GM12801 (cell line): ENCODE results near the gene POU6F1.

Experiments used
- TF ChIP-seq, protein P1 (sequence below): IDR thresholded peaks from one replicate; pipeline ENCODE4 v1.5.1; 2011; ENCODE audit warnings: control low read depth; ENCODE audit not compliant: insufficient read length; ENCODE audit errors: extremely low read depth

POU6F1 gene

DNA sequence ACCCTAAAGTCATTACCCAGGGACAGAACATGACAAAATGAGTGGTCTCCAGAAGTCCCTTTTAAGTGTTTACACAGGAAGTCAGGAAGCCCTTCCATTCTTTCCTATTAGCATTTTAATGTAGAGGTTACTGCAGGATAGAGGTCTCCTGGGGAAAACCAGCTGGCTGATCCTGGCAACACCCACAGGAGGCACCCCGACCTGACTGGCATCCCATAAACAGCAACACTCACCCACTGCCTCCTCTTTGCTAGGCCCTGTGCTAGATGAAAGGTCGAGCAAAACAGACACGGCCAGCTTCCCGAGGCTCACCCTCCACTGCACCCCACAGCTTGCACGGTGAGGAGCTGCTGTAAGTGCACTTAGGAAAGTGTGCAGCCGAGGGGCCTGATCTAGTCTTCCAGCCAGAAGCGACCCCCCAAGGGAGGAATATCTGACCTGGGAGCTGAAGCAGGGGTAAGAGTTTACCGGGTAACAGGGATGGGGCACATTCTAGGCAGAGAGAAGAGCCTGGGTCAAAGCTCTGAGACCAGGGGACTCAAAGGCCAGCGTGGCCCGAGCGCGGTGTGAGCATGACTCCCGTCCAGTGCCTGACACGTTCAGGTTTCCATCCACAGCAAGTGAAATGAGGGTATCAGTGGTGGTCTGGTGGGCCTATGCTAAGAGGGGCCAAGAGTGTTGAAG, 29.8 kb upstream of the POU6F1 start:
- TF ChIP-seq, protein P1, sequence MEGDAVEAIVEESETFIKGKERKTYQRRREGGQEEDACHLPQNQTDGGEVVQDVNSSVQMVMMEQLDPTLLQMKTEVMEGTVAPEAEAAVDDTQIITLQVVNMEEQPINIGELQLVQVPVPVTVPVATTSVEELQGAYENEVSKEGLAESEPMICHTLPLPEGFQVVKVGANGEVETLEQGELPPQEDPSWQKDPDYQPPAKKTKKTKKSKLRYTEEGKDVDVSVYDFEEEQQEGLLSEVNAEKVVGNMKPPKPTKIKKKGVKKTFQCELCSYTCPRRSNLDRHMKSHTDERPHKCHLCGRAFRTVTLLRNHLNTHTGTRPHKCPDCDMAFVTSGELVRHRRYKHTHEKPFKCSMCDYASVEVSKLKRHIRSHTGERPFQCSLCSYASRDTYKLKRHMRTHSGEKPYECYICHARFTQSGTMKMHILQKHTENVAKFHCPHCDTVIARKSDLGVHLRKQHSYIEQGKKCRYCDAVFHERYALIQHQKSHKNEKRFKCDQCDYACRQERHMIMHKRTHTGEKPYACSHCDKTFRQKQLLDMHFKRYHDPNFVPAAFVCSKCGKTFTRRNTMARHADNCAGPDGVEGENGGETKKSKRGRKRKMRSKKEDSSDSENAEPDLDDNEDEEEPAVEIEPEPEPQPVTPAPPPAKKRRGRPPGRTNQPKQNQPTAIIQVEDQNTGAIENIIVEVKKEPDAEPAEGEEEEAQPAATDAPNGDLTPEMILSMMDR = no peak

GRCh38 chr12:51246254-51246853, 28.5 kb upstream of the POU6F1 start:
- TF ChIP-seq, protein P1 = no peak

- TF ChIP-seq, protein P1 = no peak
Observed at GRCh38 chr12:51245476-51246253, 27.8 kb upstream of the POU6F1 start.

DNA sequence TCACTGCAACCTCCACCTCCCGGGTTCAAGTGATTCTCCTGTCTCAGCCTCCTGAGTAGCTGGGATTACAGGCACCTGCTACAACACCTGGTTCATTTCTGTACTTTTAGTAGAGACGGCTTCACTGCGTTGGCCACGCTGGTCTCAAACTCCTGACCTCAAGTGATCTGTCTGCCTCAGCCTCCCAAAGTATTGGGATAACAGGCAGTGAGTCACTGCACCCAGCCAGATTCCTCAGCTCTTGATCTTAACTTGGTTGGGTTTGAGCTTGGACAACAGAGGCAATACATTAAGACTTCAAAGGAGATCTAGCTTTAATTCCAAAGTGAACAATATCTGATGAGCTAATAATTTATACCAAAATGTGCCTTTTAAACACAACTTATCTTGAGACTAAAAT, 26.4 kb upstream of the POU6F1 start:
- TF ChIP-seq, protein P1 = no peak

- TF ChIP-seq, protein P1 = no peak
Observed at GRCh38 chr12:51242876-51243275, 25.0 kb upstream of the POU6F1 start.

DNA sequence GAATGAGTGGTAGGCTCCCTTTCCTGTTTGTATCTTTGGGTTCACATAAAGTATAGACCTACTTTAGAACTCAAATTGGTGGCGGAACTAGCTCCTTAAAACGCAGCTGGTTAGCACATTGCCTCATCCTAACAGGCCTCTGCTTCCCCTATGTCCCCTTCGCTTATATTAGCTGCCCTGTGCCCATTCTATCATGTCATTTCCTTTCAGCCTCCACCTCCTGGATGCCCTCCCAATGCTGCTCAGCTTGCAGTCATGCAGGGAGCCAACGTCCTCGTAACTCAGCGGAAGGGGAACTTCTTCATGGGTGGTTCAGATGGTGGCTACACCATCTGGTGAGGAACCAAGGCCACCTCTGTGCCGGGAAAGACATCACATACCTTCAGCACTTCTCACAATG, 24.3 kb upstream of the POU6F1 start:
- TF ChIP-seq, protein P1 = no peak

DNA sequence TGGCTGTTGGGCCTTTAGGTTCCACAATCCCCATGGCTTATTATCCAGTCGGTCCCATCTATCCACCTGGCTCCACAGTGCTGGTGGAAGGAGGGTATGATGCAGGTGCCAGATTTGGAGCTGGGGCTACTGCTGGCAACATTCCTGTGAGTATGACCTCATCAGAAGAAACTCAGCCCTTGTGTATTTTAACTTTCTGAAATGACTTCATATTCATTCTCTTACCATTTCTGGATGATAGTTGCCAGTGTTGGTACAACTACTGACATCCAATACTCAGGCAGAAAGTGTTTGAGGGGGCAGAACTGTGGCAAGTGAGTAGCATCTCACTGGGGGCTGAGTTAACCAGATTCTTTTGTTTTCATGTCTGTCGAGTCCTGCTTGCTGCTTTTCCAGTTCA, 23.1 kb upstream of the POU6F1 start:
- TF ChIP-seq, protein P1 = no peak
